ENCODE measurements around the gene ENTPD3. TPM values are rescaled to one million over a fixed set of nuclear protein-coding genes. Genes with fewer than 3 reads are reported as not detected.

Gene ENTPD3
- total RNA-seq, 1 donor from 2014 or later = 1.6 TPM

DNA sequence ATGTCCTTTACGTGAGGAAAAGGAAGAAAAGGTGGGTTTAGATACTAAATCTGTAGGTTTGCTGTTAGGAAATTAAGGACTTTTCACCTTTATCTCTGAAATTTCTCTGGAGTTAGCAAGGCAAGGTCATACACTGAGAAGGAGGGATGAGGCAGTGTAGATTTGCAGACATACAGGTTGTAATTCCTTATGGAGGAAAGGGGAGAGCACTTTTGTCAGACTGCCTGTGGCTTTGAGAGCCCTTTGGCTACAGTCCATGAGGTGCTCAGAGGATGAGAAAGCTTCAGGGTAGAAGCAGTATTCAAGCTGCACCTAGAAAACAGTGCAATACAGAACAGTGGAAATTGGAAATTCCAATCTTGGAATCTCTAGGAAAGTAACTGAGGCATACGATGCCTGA lies 78.5 kb downstream of the ENTPD3 start:
- H3K9me3 ChIP-seq (ENCODE audit: control insufficient read depth in 3 of 3, low read length in 3 of 3) = no peaks in the 10 kb centered on the region
- no peak overlapping the region for H3K9ac ChIP-seq (ENCODE audit: low read depth in 1 of 3, low read length in 3 of 3)
- no peaks in the 10 kb centered on the region for H3K27me3 ChIP-seq (ENCODE audit: control insufficient read depth in 3 of 3, insufficient read depth in 3 of 3, low read length in 3 of 3)
- no peaks in the 10 kb centered on the region for H3K4me1 ChIP-seq (ENCODE audit: control insufficient read depth in 3 of 3, insufficient read depth in 3 of 3, low read length in 3 of 3)
- no peak overlapping the region for H3K4me3 ChIP-seq (ENCODE audit: low read length in 3 of 3)
- no peak overlapping the region for H3K27ac ChIP-seq (ENCODE audit: low read depth, low read length)
- H3K36me3 ChIP-seq (ENCODE audit: control insufficient read depth in 3 of 3, insufficient read depth in 3 of 3, low read length in 3 of 3) = peaks cover 19 to 33% (median 32%) of the 10 kb centered on the region in 3 donors

DNA sequence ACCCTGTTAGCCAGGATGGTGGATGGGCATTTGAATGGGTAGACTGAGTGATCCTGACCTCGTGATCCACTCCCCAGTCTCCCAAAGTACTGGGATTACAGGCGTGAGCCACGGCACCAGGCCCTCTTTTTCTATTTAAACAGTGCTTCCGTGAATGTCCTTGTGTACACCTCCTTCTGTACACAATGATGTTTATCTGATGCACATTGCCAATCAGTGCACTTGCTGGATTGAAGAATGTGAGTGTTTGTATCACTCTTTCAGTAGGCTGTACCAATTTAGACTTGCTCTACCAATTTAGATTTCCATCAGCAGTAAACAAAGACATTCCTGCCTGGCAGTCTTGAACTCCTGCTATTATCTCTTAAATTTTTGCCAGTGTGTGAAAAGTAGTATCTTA lies 81.0 kb downstream of the ENTPD3 start:
- Histone ChIP-seq H3K27ac (ENCODE audit: low read depth, low read length) (no peak overlapping the region), H3K4me3 (ENCODE audit: low read length in 3 of 3) (no peak overlapping the region), H3K9me3 (ENCODE audit: control insufficient read depth in 3 of 3, low read length in 3 of 3) (no peaks in the 10 kb centered on the region), H3K27me3 (ENCODE audit: control insufficient read depth in 3 of 3, insufficient read depth in 3 of 3, low read length in 3 of 3) (no peaks in the 10 kb centered on the region), H3K36me3 (ENCODE audit: control insufficient read depth in 3 of 3, insufficient read depth in 3 of 3, low read length in 3 of 3) (peaks cover 11 to 21% (median 16%) of the 10 kb centered on the region in 3 donors), H3K4me1 (ENCODE audit: control insufficient read depth in 3 of 3, insufficient read depth in 3 of 3, low read length in 3 of 3) (no peaks in the 10 kb centered on the region), H3K9ac (ENCODE audit: low read depth in 1 of 3, low read length in 3 of 3) (no peak overlapping the region)

DNA sequence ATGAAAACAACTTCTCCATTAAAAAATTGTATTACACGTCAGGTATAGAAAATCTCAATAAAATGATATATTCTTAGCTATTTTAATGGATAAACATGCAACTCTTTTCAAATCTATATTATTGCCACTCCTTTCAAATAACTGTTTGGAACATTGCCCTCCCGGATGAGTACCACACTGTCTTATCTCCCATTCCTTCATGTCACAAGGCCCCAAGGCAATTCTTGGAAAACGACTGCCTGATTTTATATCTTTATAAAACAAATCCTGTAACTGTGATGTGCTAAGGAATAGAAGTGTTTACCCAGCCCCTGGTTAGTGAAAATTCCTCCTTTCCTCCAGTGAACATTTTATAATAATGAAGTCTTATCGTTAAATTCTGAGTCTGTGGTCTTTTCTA lies 83.7 kb downstream of the ENTPD3 start:
- H3K4me1 ChIP-seq (ENCODE audit: control insufficient read depth in 3 of 3, insufficient read depth in 3 of 3, low read length in 3 of 3) = no peaks in the 10 kb centered on the region
- no peaks in the 10 kb centered on the region for H3K36me3 ChIP-seq (ENCODE audit: control insufficient read depth in 3 of 3, insufficient read depth in 3 of 3, low read length in 3 of 3)
- no peaks in the 10 kb centered on the region for H3K9me3 ChIP-seq (ENCODE audit: control insufficient read depth in 3 of 3, low read length in 3 of 3)
- no peaks in the 10 kb centered on the region for H3K27me3 ChIP-seq (ENCODE audit: control insufficient read depth in 3 of 3, insufficient read depth in 3 of 3, low read length in 3 of 3)
- H3K9ac ChIP-seq (ENCODE audit: low read depth in 1 of 3, low read length in 3 of 3) = no peak overlapping the region
- H3K27ac ChIP-seq (ENCODE audit: low read depth, low read length) = no peak overlapping the region
- H3K4me3 ChIP-seq (ENCODE audit: low read length in 3 of 3) = no peak overlapping the region

DNA sequence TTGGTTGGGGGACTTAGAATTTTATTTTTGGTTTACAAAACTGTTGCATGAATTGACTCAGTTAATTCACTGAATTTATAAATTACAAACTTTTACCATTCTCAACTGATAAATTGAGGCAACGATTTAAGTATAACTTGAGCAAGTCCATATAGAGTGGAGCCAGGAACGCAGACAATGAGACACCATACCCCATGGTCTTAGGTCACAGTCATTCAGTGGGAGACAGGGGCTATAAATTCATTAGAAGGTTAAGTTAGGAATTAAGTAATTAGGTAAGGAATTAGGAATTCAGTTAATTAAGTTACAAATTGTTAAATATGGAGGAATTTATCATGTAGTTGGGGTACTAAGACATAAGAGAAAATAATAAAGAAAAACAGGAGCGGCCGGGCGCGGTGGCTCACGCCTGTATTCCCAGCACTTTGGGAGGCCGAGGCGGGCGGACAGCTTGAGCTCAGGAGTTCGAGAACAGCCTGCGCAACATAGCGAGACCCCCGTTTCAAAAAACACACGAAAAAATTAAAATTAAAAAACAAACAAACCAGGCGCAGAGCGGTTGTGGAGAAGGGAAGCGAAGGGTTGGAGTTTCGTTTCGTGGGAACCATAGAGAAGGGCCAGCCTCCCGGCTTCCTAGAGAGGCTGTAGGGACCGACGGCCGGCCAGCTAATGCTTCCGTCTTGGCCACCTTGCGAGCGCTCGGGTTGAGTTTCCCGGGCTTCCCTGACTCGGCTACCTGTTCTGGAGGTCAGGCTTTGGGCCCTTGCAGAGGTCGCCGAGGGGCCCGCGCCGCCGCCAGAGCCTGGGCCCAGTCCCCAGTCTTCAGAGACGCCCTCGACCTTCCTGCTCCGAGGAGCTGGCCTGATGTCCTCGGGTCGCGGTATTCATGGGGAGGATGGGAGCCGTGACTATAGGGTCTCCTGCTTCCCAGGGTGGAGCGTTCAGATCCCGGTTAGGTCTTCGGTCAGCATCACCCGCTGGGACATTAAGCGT lies 89.8 kb downstream of the ENTPD3 start, which contains the start of gene ZNF619:
ZNF619 (plus strand) TSS at position 645 of the 993 bp plus-strand sequence. CDS start 858 bp downstream, outside the sequence.
- Histone ChIP-seq H3K36me3 (ENCODE audit: control insufficient read depth in 3 of 3, insufficient read depth in 3 of 3, low read length in 3 of 3) (peaks cover 15 to 27% (median 24%) of the 10 kb centered on the region in 3 donors), H3K9ac (ENCODE audit: low read depth in 1 of 3, low read length in 3 of 3) (peak within 1 kb of the TSS; percentile 88 to 90 (median 90)), H3K4me1 (ENCODE audit: control insufficient read depth in 3 of 3, insufficient read depth in 3 of 3, low read length in 3 of 3) (peaks cover 8 to 13% (median 9%) of the 10 kb centered on the region in 3 donors), H3K27me3 (ENCODE audit: control insufficient read depth in 3 of 3, insufficient read depth in 3 of 3, low read length in 3 of 3) (no peaks in the 10 kb centered on the region), H3K27ac (ENCODE audit: low read depth, low read length) (peak within 1 kb of the TSS; percentile 8), H3K4me3 (ENCODE audit: low read length in 3 of 3) (peak within 1 kb of the TSS; percentile 80 to 94 (median 93)), H3K9me3 (ENCODE audit: control insufficient read depth in 3 of 3, low read length in 3 of 3) (no peaks in the 10 kb centered on the region)

DNA sequence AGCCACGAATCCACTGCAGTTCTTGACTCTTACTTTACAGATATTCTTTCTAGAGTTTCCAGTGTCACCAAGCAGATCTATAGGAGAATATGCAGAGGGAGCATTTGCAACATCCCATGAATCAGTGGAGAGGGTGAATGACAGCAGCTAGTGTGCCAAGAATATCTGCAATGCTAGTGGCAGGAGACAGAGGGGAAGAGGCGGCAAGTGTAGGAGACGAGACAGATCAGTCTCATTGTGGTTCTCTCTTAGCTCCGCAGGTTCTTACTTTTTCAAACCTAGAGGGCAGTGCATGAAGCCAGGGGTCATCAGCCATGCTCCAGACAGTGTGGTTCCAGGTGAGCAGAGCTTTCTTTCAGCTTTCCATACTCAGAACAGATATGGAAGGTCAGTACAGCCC lies 90.7 kb downstream of the ENTPD3 start:
- peaks cover 8 to 13% (median 9%) of the 10 kb centered on the region in 3 donors for H3K4me1 ChIP-seq (ENCODE audit: control insufficient read depth in 3 of 3, insufficient read depth in 3 of 3, low read length in 3 of 3)
- peaks cover 23 to 36% (median 33%) of the 10 kb centered on the region in 3 donors for H3K36me3 ChIP-seq (ENCODE audit: control insufficient read depth in 3 of 3, insufficient read depth in 3 of 3, low read length in 3 of 3)
- peak overlapping the region; percentile 88 to 90 (median 90) for H3K9ac ChIP-seq (ENCODE audit: low read depth in 1 of 3, low read length in 3 of 3)
- no peak overlapping the region for H3K27ac ChIP-seq (ENCODE audit: low read depth, low read length)
- H3K9me3 ChIP-seq (ENCODE audit: control insufficient read depth in 3 of 3, low read length in 3 of 3) = no peaks in the 10 kb centered on the region
- H3K27me3 ChIP-seq (ENCODE audit: control insufficient read depth in 3 of 3, insufficient read depth in 3 of 3, low read length in 3 of 3) = no peaks in the 10 kb centered on the region
- peak overlapping the region; percentile 80 to 94 (median 93) for H3K4me3 ChIP-seq (ENCODE audit: low read length in 3 of 3)

Other genes starting within 250 kb of the ENTPD3 start
- 17.2 TPM for gene EIF1B, start 77.5 kb upstream of the ENTPD3 start, total RNA-seq
- 303 TPM for gene RPL14, start 70.2 kb downstream of the ENTPD3 start, total RNA-seq
- 8.4 TPM for gene ZNF619, start 89.9 kb downstream of the ENTPD3 start, total RNA-seq
- 2.1 TPM for gene ZNF620, start 118.9 kb downstream of the ENTPD3 start, total RNA-seq
- gene ZNF621, start 137.8 kb downstream of the ENTPD3 start, total RNA-seq = 8.4 TPM

Data from skeletal muscle tissue (tissue), 4 donors.